HepG2 (cell line): ENCODE data around the gene KCNMA1. TPM values are rescaled to one million over a fixed set of nuclear protein-coding genes. Genes with fewer than 3 reads are reported as not detected.
"Not testable (repeated sequence)": the region's sequence is repeated elsewhere in the genome, so short reads cannot be mapped to it uniquely, and the experiment has no call there.

ENCODE experiments used
- ATAC-seq: fragments of 200-7000 bp; cut with Tn5 transposase; 3 replicates; pipeline ENCODE4 v1.9.1; 2020; ENCODE audit warnings: mild to moderate bottlenecking, moderate library complexity
- BruUV-seq: library from RNA; stranded (reverse); fragments of 400-500 nt; replicated peaks from 2 replicates; lab custom pipeline; 2021; lab: Mats Ljungman, UMichigan
- CTCF ChIA-PET: fragments of 300-600 bp; formaldehyde crosslinking; extraction: SDS; loops from one replicate; lab custom pipeline; 2021; ENCODE audit warnings: low total read pairs, inconsistent platforms, low intra/inter-chr PET ratio; lab: Yijun Ruan, JAX
- POLR2A ChIA-PET: fragments of 350-600 bp; sonication (Branson Sonifier 250); formaldehyde crosslinking; loops from one replicate; lab custom pipeline; 2020; ENCODE audit warnings: antibody characterized with exemption, inconsistent platforms; lab: Yijun Ruan, JAX
- DNase-seq: peaks from one replicate; pipeline ENCODE4 v3.0.0-alpha.2; 2015; ENCODE audit warnings: low spot score
- FAIRE-seq: peaks from 3 replicates; lab custom pipeline; 2011; peaks lifted over from hg19 to GRCh38; lab: Jason Lieb, UNC
- H2AFZ ChIP-seq: one replicate; pipeline ENCODE4 v1.6.1; 2011; ENCODE audit warnings: low read length, inconsistent platforms
- H3K27ac ChIP-seq: fragments of 300-600 bp; 3 replicates; pipeline ENCODE4 v1.8.0; 2011; ENCODE audit warnings: mixed run types, mild to moderate bottlenecking, mixed read lengths, low read length, inconsistent platforms; ENCODE audit not compliant: insufficient read depth; ENCODE audit errors: extremely low read length
- H3K27me3 ChIP-seq, 2 experiments: fragments of 200-600 bp in 1 of 2; 2 replicates in 1 of 2; 3 replicates in 1 of 2; pipeline versions ENCODE4 v1.6.0 to v1.8.0; 2011; ENCODE audit warnings: low read length in 2 of 2, mild to moderate bottlenecking in 2 of 2, moderate library complexity in 2 of 2, inconsistent platforms in 1 of 2; ENCODE audit not compliant: insufficient read depth in 2 of 2, control insufficient read depth in 1 of 2
- H3K36me3 ChIP-seq, 2 experiments: fragments of 200-600 bp in 1 of 2; replicated peaks in 1 of 2; 2 replicates in 1 of 2; 3 replicates in 1 of 2; pipeline versions ENCODE4 v1.5.1 to v1.8.0; 2011; ENCODE audit warnings: low read length in 2 of 2, inconsistent platforms in 1 of 2; ENCODE audit not compliant: insufficient read depth in 2 of 2, control insufficient read depth in 1 of 2
- H3K4me1 ChIP-seq: 2 replicates; pipeline ENCODE4 v1.5.1; 2012; ENCODE audit warnings: low read length, inconsistent platforms; ENCODE audit not compliant: insufficient read depth
- H3K4me2 ChIP-seq: 2 replicates; pipeline ENCODE4 v1.6.0; 2011; ENCODE audit warnings: low read depth, low read length, inconsistent platforms
- H3K4me3 ChIP-seq, 3 experiments: fragments of 200-600 bp in 1 of 3; sonication (generic), shearing (Covaris generic) in 1 of 3; replicated peaks in 1 of 3; 2 replicates each; pipeline ENCODE4 v1.5.1; 2011 to 2016; ENCODE audit warnings: low read length in 3 of 3, inconsistent platforms in 2 of 3, low read depth in 2 of 3, mild to moderate bottlenecking in 2 of 3, control low read depth in 1 of 3, mixed read lengths in 1 of 3; ENCODE audit not compliant: insufficient read depth in 1 of 3
- H3K79me2 ChIP-seq: one replicate; pipeline ENCODE4 v1.6.1; 2011; ENCODE audit warnings: low read length, inconsistent platforms; ENCODE audit not compliant: insufficient read depth
- H3K9ac ChIP-seq: 2 replicates; pipeline ENCODE4 v1.6.0; 2011; ENCODE audit warnings: mild to moderate bottlenecking, low read depth, low read length, inconsistent platforms; ENCODE audit not compliant: insufficient read depth
- H3K9me3 ChIP-seq: 2 replicates; pipeline ENCODE4 v1.5.1; 2012; ENCODE audit warnings: mild to moderate bottlenecking, low read length
- H4K20me1 ChIP-seq: 2 replicates; pipeline ENCODE4 v1.6.0; 2011; ENCODE audit warnings: inconsistent platforms, mild to moderate bottlenecking, low read length, moderate library complexity; ENCODE audit not compliant: insufficient read depth
- ADNP ChIP-seq: sonication (generic); formaldehyde crosslinking; IDR thresholded peaks from 2 replicates; pipeline ENCODE4 v1.4.0; 2020; ENCODE audit warnings: missing genetic modification reagents
- ETV6 ChIP-seq: sonication (generic); formaldehyde crosslinking; conservative IDR thresholded peaks from 2 replicates; pipeline ENCODE4 v1.4.0; 2020; ENCODE audit warnings: missing genetic modification reagents
- GATAD2A ChIP-seq: IDR thresholded peaks from 2 replicates; pipeline ENCODE4 v1.6.1; 2016
- HNRNPK ChIP-seq: fragments of 200-400 bp; formaldehyde crosslinking; IDR thresholded peaks from 2 replicates; pipeline ENCODE4 v1.6.1; 2018; ENCODE audit warnings: low read length, low read depth, moderate library complexity, mild to moderate bottlenecking; ENCODE audit not compliant: poor library complexity, severe bottlenecking
- PAF1 ChIP-seq: IDR thresholded peaks from 2 replicates; pipeline ENCODE4 v1.6.1; 2016; ENCODE audit warnings: missing genetic modification reagents, missing compliant biosample characterization
- ZBTB1 ChIP-seq: sonication (generic); formaldehyde crosslinking; IDR thresholded peaks from 2 replicates; pipeline ENCODE4 v1.4.0; 2020; ENCODE audit warnings: missing genetic modification reagents, borderline replicate concordance
- ZFP37 ChIP-seq: sonication (generic); formaldehyde crosslinking; IDR thresholded peaks from 2 replicates; pipeline ENCODE4 v1.4.0; 2020; ENCODE audit warnings: missing genetic modification reagents, borderline replicate concordance
- ZNF512B ChIP-seq: sonication (generic); formaldehyde crosslinking; IDR thresholded peaks from 2 replicates; pipeline ENCODE4 v1.5.1; 2020; ENCODE audit warnings: missing genetic modification reagents, mild to moderate bottlenecking, borderline replicate concordance
- ZNF776 ChIP-seq: sonication (generic); formaldehyde crosslinking; IDR thresholded peaks from 2 replicates; pipeline ENCODE4 v1.4.0; 2020; ENCODE audit warnings: mild to moderate bottlenecking, missing genetic modification reagents
- WGBS: methylation state at CpG from one replicate; pipeline ENCODE4 v1.1.6; 2017; ENCODE audit warnings: low lambda C conversion rate; 5-methylcytosine and 5-hydroxymethylcytosine counted together
- in situ Hi-C: cut with HindIII; loops from 2 replicates; pipeline ENCODE4 v1.10.0; 2017; ENCODE audit warnings: low pct_unique_long_range_greater_than_20kb; ENCODE audit not compliant: extremely low pct_ligation_motif_present
- intact Hi-C: fragments of 100-400 bp; cut with micrococcal nuclease; formaldehyde crosslinking; loops from one replicate; pipeline ENCODE4 v1.10.0; 2022; ENCODE audit not compliant: unreplicated experiment
- polyA plus RNA-seq, 8 experiments: library from polyadenylated mRNA; depleted of rRNA in 3 of 8; stranded (reverse) in 7 of 8; unstranded in 1 of 8; fragments of >200 nt; fragmentation: Illumina TruSeq in 4 of 8; extraction: Trizol in 4 of 8; gene quantifications; 2 replicates each; pipeline versions ENCODE4 v1.2.1 to v1.2.3, GENCODE V29; 2011 to 2016; ENCODE audit warnings: low read depth in 4 of 8, missing spikeins in 1 of 8, mixed read lengths in 1 of 8; ENCODE audit not compliant: insufficient read depth in 1 of 8
- total RNA-seq, 5 experiments: library from RNA; depleted of rRNA; stranded (reverse); fragments of >200 nt; fragmentation: Illumina TruSeq; extraction: Trizol; gene quantifications; 2 replicates each; pipeline ENCODE4 v1.2.3, GENCODE V29; 2016; ENCODE audit warnings: low read depth in 1 of 5

Gene KCNMA1
- total and polyA plus RNA-seq, 2 of the 13 experiments (the other 11 are each of a cell fraction or from before 2014, with no cell fraction given): 0.02 TPM; not detected in 1

GRCh38 chr10:77388571-77389100 lies 249.0 kb downstream of the KCNMA1 start:
- no peaks in the 10 kb centered on the region for H3K4me1 ChIP-seq
- H3K4me3 ChIP-seq: no peak overlapping the region
- H3K4me2 ChIP-seq: no peak overlapping the region
- H3K27me3 ChIP-seq: peaks cover 0 to 7% of the 10 kb centered on the region in 2 experiments; a peak in 2 of 5 replicates
- no peaks in the 10 kb centered on the region for H4K20me1 ChIP-seq
- no peak for FAIRE-seq
- H3K36me3 ChIP-seq: no peaks in the 10 kb centered on the region
- no peaks in the 10 kb centered on the region for H3K79me2 ChIP-seq
- in situ Hi-C loops: no loop called here
- intact Hi-C loops: no loop called here
- no peak overlapping the region for H3K27ac ChIP-seq
- WGBS: 33% methylated on average over 2 of the region's 2 CpGs
- H3K9me3 ChIP-seq: no peaks in the 10 kb centered on the region
- H2AFZ ChIP-seq: no peak overlapping the region
- H3K9ac ChIP-seq: no peak overlapping the region
- POLR2A ChIA-PET: no interaction called here
- BruUV-seq: no TSS peak
- no peak for ATAC-seq
- DNase-seq: no peak
- CTCF ChIA-PET: no interaction called here
- TF ChIP-seq ZNF512B (CRISPR knock-in tag) (no peak), ZNF776 (CRISPR knock-in tag) (no peak), ADNP (CRISPR knock-in tag) (no peak), ZBTB1 (CRISPR knock-in tag) (no peak), PAF1 (CRISPR knock-in tag) (no peak), GATAD2A (CRISPR knock-in tag) (no peak), ETV6 (no peak), HNRNPK (no peak), ZFP37 (CRISPR knock-in tag) (no peak)

- H3K9ac ChIP-seq, H2AFZ ChIP-seq, H3K27me3 ChIP-seq, H4K20me1 ChIP-seq, H3K4me2 ChIP-seq, H3K27ac ChIP-seq, CTCF ChIA-PET, BruUV-seq, DNase-seq, H3K36me3 ChIP-seq, POLR2A ChIA-PET, intact Hi-C loops, H3K9me3 ChIP-seq, H3K4me1 ChIP-seq, in situ Hi-C loops, H3K4me3 ChIP-seq, FAIRE-seq, H3K79me2 ChIP-seq, ATAC-seq: not testable (repeated sequence)
- WGBS: 0% methylated on average over 2 of the region's 2 CpGs
These were observed 249.9 kb downstream of the KCNMA1 start for GRCh38 chr10:77387701-77388100.
